ENCODE results near the gene MED17.

MED17 gene

GRCh38 chr11:93852242-93852641 is 68.2 kb downstream of the MED17 start:
- Histone ChIP-seq H3K36me3 (ENCODE audit: control insufficient read depth in 1 of 2, insufficient read depth in 2 of 2, low read length in 2 of 2) (no peaks in the 10 kb centered on the region), H3K4me3 (ENCODE audit: low read depth in 1 of 2, low read length in 2 of 2) (no peak overlapping the region), H3K9me3 (ENCODE audit: control insufficient read depth in 1 of 2, low read length in 2 of 2) (no peaks in the 10 kb centered on the region), H3K4me1 (ENCODE audit: control insufficient read depth in 1 of 2, insufficient read depth in 2 of 2, low read length in 2 of 2) (peaks cover 0 to 4% of the 10 kb centered on the region in 2 donors), H3K27ac (ENCODE audit: low read length) (no peak overlapping the region), H3K27me3 (ENCODE audit: low read depth, low read length) (no peaks in the 10 kb centered on the region)

GRCh38 chr11:93857413-93858120 is 73.5 kb downstream of the MED17 start:
- H3K4me1 ChIP-seq (ENCODE audit: control insufficient read depth in 1 of 2, insufficient read depth in 2 of 2, low read length in 2 of 2) = no peaks in the 10 kb centered on the region

GRCh38 chr11:93858121-93858775 is 74.2 kb downstream of the MED17 start:
- Histone ChIP-seq H3K4me1 (ENCODE audit: control insufficient read depth in 1 of 2, insufficient read depth in 2 of 2, low read length in 2 of 2) (no peaks in the 10 kb centered on the region), H3K27ac (ENCODE audit: low read length) (no peak overlapping the region), H3K4me3 (ENCODE audit: low read depth in 1 of 2, low read length in 2 of 2) (no peak overlapping the region), H3K36me3 (ENCODE audit: control insufficient read depth in 1 of 2, insufficient read depth in 2 of 2, low read length in 2 of 2) (no peaks in the 10 kb centered on the region), H3K27me3 (ENCODE audit: low read depth, low read length) (no peaks in the 10 kb centered on the region), H3K9me3 (ENCODE audit: control insufficient read depth in 1 of 2, low read length in 2 of 2) (no peaks in the 10 kb centered on the region)

More at GRCh38 chr11:93857413-93858120, 73.5 kb downstream of the MED17 start:
- H3K36me3 ChIP-seq (ENCODE audit: control insufficient read depth in 1 of 2, insufficient read depth in 2 of 2, low read length in 2 of 2) = no peaks in the 10 kb centered on the region
- no peak overlapping the region for H3K4me3 ChIP-seq (ENCODE audit: low read depth in 1 of 2, low read length in 2 of 2)
- no peaks in the 10 kb centered on the region for H3K9me3 ChIP-seq (ENCODE audit: control insufficient read depth in 1 of 2, low read length in 2 of 2)
- no peaks in the 10 kb centered on the region for H3K27me3 ChIP-seq (ENCODE audit: low read depth, low read length)
- H3K27ac ChIP-seq (ENCODE audit: low read length) = no peak overlapping the region

- Histone ChIP-seq H3K27me3 (ENCODE audit: low read depth, low read length) (no peaks in the 10 kb centered on the region), H3K36me3 (ENCODE audit: control insufficient read depth in 1 of 2, insufficient read depth in 2 of 2, low read length in 2 of 2) (no peaks in the 10 kb centered on the region), H3K27ac (ENCODE audit: low read length) (no peak overlapping the region), H3K9me3 (ENCODE audit: control insufficient read depth in 1 of 2, low read length in 2 of 2) (no peaks in the 10 kb centered on the region), H3K4me3 (ENCODE audit: low read depth in 1 of 2, low read length in 2 of 2) (no peak overlapping the region), H3K4me1 (ENCODE audit: control insufficient read depth in 1 of 2, insufficient read depth in 2 of 2, low read length in 2 of 2) (no peaks in the 10 kb centered on the region)
Measured at GRCh38 chr11:93861808-93862207, 77.7 kb downstream of the MED17 start.

Data from muscle layer of duodenum (tissue), 2 donors.